NCI-H2081 treated with DMSO at 0.1 percent for 48 hours (cell line): ENCODE results near the gene C16orf54.
"Not testable (repeated sequence)": the region's sequence is repeated elsewhere in the genome, so short reads cannot be mapped to it uniquely, and the experiment has no call there.

Experiments
- DNase-seq: peaks from one replicate; lab custom pipeline; 2025; lab: John Stamatoyannopoulos, UW

C16orf54 gene

GRCh38 chr16:29767062-29767461, 21.3 kb upstream of the C16orf54 start:
- no peak for DNase-seq

DNA sequence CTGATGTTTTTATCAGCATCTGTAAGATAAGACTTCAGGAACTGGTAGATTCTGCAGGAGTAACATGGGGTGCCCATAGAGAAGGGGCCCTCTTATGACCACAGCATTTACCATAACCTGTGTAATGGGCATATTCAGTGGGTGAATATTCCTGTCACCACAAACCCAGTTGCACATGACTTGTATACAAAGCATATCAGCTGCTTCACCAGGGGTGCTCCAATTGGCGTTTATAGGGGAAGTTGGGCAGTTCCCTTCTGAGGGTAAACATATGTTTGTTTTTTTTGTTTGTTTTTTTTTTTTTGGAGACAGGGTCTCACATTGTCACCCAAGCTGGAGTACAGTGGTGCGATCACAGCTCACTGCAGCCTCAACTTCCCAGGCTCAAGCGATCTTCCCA, 20.8 kb upstream of the C16orf54 start:
- DNase-seq: no peak

DNA sequence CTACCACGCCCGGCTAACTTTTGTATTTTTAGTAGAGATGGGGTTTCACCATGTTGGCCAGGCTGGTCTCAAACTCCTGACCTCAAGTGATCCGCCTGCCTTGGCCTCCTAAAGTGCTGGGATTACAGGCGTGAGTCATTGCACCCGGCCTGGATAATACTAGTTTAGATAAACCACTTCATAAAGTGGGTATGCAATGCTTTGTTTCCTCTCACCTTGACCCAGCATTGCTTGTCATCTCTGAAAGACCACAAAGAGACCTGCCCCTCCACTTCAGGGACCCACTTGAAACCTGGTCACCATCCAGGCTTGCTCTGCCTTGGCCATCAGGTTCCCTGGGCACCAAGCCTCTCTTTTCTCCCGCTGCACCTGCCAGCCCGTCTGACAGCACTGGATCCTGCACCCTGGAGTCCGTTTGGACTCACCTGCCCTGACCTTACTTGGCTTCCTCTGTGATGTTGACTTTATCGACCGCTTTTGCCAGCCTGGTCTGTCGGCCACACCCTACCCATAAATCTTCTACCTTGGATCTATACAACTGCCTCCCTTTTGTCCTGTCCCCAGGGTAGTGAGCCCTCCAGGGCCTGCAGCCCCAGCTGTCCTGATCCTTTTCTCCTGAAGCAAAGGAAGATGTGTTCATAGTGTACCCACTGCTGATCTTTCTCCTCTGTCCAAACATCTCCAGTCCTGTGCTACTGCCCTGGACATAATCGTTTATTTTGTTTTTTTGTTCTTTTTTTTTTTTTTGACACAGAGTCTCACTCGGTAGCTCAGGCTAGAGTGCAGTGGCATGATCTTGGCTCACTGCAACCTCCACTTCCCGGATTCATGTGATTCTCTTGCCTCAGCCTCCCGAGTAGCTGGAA, 19.6 kb upstream of the C16orf54 start:
- no peak for DNase-seq

DNA sequence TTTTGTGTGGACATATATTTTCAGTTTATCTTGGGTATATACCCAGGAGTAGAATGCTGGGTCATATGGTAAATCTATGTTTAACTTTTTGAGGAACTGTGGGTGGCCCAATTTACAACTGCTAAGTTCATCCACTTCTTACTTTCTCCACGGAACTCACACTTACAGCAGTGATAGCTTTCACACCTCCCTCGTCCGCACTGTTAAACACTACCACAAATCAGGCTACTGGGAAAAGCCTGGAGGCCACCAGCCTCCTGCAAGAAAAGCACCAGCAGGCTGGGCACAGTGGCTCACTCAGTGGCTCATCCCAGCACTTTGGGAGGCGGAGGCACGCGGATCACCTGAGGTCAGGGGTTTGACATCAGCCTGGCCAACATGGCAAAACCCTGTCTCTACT, 17.5 kb upstream of the C16orf54 start:
- no peak for DNase-seq

DNA sequence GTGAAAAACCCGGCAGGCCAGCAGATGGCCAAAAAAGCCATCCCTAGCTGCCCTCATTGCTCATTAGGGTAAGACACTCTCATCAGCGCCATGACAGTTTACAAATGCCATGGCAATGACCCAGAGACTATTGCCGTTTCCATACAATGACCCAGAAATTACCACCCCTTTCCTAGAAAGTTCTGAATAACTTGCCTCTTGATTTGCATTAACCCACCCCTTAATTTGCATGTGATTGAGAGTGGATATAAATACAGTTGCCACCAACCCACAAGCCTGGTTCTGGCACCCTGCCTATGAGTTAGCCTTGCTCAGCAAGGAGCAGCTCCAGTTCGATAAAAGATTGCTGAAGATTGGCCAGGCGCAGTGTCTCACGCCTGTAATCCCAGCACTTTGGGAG, 16.1 kb upstream of the C16orf54 start:
- no peak for DNase-seq

GRCh38 chr16:29761280-29761651, 15.5 kb upstream of the C16orf54 start:
- not testable (repeated sequence) for DNase-seq

DNA sequence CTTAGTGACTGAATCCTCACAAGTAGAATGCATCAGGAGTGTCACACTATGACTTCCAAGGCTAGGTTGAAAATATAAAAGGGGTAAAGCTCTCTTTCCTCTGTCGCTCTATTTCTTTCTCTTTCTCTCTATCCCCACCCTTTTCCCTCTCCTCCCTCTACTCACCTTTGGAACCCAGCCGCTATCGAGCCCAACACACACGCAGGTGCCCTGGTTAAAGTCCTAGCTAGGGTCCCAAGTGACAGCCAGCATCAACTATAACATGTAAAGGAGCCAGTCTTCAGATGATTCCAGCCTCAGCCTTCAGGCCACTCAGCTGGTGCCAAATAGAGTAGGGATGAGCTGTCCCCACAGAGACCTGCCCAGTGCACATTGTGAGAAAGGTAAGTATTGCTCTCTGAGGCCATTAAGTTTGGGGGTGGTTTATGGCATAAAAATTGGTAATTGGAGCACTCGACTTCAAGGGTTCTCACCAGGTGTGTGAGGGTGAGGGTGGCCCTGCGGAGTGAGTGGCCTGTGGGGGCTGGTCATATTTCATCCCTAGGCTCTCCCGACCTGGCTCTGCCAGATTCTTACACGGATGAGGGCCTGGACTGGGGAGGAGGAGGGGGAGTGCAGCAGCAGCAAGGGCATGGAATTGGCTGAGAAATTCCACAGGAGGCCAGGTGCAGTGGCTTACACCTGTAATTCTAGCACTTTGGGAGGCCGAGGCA, 14.9 kb upstream of the C16orf54 start:
- DNase-seq: no peak

DNA sequence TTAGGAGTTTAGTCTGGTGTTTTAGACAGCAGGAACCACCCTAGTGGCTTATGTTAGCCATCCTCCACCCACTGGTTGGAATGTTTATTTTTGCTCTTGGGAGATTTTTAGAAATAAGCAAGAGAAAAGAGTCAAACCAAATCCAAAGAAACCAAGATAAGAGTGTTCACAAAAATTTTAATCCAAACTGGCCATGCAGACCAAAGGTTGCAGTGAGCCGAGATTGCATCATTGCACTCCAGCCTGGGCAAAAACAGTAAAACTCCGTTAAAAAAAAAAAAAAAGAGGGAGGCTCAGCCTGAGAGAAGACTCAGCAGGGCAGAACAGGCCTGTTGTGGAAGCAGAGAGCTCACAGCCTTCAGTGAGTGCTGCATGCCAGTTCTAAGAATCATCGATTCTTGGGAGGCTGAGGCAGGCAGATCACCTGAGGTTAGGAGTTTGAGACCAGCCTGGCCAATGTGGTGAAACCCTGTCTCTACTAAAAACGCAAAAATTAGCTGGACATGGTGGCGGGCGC, 12.2 kb upstream of the C16orf54 start:
- no peak for DNase-seq

GRCh38 chr16:29757086-29757485, 11.3 kb upstream of the C16orf54 start:
- DNase-seq: not testable (repeated sequence)

DNA sequence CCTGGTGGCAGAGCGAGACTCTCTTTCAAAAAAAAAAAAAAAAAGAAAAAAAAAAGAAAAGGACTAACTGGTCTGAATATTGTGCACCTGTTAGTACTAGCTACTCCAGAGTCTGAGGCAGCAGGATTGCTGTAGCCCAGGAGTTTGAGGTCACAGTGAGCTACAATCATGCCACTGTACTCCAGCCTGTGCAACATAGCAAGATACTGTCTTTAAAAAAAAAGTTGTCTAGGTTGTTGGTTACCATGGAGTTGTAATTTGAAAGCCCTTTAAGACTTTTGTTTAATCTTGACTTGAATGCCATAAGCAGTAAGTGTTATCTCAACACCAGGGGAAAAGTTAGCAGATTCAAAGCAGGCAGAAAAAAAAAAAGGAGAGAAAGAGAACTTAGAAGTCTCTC, 10.9 kb upstream of the C16orf54 start:
- DNase-seq: no peak

DNA sequence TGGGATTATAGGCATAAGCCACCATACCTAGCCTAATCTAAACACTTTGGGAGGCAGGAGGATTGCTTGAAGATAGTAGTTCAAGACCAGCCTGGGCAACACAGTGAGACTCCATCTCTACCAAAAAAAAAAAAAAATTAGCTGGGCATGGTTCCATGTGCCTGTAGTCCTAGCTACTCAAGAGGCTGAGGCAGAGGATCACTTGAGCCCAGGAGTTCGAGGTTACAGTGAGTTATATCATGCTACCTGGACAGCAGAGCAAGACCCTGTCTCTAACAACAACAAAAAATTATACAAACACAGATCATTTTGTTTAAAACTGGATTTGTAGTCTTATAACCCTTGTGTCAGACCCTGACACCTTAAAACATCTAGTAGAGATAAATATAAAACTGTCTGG, 7.7 kb upstream of the C16orf54 start:
- no peak for DNase-seq

GRCh38 chr16:29748760-29749149, 3.0 kb upstream of the C16orf54 start:
- not testable (repeated sequence) for DNase-seq

GRCh38 chr16:29747947-29748759, 2.4 kb upstream of the C16orf54 start:
- DNase-seq: no peak

DNA sequence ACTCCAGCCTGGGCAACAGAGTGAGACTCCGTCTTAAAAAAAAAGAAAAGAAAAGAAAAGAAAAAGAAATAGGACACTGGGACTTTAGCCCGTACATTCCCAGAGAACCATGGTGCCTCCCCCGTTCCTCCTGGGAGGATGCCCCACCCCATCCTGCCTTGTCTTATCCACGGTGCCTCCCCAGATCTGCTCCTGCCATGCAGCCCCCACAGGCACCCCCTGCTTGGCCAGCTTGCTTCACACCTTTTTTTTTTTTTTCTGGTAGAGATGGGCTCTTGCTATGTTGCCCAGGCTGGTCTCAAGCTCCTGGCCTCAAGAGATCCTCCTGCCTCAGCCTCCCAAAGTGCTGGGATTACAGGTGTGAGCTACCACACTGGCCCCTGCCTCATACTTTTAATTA, 728 bp upstream of the C16orf54 start:
- not testable (repeated sequence) for DNase-seq

DNA sequence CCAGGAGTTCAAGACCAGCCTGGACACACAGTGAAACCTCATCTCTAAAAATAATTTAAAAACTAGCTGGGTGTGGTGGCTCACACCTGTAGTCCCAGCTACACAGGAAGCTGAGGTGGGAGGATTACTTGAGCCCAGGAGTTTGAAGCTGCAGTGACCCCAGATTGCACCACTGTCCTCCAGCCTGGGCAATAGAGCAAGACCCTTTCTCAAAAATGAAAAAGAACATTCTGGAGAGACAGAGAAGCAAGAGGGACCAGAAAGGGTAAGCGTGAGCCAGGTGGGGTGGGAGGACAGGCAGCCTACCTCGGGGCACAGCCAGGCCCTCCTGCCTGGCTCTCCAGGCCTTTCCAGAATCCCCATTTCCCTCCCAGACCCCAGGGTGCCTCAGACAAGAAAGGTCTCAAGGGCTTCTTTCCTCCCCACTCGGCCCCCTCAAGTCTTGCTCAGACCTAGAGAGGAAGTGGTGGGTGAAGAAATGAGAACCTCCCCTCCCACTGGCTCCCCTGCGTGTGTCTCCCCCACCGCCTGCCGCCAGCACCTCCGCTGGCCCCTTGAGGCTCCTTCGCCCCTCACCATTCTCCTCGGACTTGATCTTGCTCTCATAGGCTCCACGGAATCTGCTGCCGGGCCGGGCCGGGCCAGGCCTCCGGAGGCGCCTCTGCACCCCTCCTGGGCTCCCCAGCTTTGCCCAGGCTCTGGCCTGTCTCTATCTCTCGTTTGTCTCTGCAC, 503 bp downstream of the C16orf54 start:
- no peak for DNase-seq

- no peak for DNase-seq
These were observed 1.2 kb downstream of the C16orf54 start for GRCh38 chr16:29744541-29745101.

- no peak for DNase-seq
These were observed 1.8 kb downstream of the C16orf54 start for GRCh38 chr16:29743827-29744531.

GRCh38 chr16:29743475-29743826, 2.3 kb downstream of the C16orf54 start:
- DNase-seq: no peak

GRCh38 chr16:29742683-29743275, 3.0 kb downstream of the C16orf54 start:
- no peak for DNase-seq

- not testable (repeated sequence) for DNase-seq
These were observed 5.2 kb downstream of the C16orf54 start for GRCh38 chr16:29740630-29741015.
